ENCODE data around the gene TMEM97.
"Not testable (repeated sequence)": the region's sequence is repeated elsewhere in the genome, so short reads cannot be mapped to it uniquely, and the experiment has no call there.

The TMEM97 gene

DNA sequence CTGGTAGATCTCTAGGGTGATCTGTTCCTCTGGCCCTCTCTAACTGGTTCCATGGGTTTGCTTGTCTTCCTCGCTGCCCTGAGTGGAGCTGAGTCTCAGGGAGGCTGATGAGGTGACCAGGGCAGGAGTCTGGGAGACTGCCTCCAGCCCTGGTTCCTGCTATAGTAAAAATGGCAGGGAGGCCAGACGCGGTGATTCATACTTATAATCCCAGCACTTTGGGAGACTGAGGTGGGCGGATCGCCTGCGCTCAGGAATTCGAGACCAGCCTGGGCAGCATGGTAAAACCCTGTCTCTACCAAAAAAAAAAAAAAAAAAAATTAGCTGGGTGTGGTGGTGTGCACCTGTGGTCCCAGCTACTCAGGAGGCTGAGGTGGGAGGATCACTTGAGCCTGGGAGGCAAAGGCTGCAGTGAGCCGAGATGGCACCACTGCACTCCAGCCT is 19.8 kb downstream of the TMEM97 start:
- DNase-seq = not testable (repeated sequence)

- no peak for DNase-seq
Measured at GRCh38 chr17:28339431-28339830, 20.4 kb downstream of the TMEM97 start.

DNA sequence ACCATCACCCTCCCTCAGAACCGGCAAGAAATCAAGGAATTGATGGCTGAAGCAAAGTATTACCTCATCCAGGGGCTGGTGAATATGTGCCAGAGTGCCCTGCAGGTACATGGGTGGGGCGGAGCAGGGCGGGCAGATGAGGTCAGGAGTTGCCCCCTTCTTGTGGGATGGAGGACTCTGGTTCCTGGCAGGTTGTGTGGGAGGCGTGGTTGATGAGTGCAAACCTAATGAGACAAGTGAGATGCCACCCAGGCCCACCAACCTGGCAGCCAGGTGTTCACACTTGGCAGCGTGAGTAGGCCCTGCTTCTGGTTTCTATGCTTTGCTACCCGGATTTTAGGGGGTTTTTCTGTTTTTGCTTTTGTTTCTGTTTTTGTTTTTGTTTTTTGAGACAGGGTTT is 21.4 kb downstream of the TMEM97 start:
- DNase-seq = no peak

DNA sequence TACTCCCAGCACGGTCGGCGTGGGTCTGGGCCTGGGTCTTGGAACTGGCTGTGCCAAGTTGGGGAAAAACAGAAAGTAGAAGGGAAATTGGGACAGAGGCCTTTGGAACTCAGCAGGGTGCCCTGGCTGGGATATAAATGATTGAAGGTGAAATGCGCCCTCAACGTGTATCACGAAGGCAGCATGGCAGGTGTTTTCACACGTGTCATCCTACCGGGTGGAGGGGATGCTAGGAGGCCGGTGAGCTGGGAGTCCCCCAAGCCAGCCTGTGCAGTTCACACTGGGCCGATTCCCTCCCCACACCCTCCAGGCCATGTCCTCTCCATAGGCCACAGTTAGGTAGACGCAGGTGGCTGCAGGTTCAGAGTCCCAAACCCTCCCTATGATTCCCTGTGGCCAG is 22.5 kb downstream of the TMEM97 start:
- no peak for DNase-seq

GRCh38 chr17:28342313-28342712 is 23.3 kb downstream of the TMEM97 start:
- DNase-seq = no peak

DNA sequence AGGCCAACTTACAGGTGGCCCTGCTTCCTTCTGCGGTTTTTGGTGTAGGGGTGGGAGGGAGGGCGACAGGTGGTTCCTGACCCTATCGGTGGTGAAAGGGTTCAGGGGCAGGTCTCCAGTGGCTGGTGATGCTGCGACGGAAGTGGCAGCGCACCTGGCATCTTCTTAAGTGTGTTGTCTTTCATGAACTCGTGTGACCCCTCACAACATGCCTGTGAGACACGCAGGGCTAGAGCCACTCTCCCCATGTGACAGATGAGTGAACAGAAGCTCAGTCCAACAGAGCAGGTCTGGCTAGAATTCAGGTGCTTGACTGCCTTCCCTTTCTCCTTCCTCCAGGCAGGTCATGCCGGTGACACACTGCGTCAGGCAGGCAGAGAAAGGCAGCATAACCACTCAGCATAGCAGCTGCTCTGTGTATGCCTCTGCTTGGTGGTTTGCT is 24.5 kb downstream of the TMEM97 start:
- DNase-seq = peak; percentile 83

DNA sequence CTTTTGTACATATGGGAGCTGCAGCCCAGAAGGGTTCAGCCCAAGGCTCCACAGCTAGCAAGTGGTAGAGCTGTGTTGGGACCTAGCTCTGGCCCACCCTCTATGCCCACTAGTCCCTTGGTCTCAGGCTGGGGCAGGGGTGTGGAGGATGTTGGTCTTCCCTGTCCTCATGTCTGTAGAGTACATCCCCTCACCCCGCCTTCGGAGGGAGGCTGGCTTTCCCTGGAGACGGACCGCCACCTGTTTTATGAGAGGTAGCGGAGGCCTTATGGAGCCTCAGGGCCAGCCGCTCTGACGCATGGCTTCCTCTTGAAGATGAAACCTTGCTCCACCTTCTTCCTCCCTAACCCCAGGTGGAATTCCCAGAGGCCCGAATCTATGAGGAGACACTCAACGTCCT is 25.0 kb downstream of the TMEM97 start:
- DNase-seq = no peak

DNA sequence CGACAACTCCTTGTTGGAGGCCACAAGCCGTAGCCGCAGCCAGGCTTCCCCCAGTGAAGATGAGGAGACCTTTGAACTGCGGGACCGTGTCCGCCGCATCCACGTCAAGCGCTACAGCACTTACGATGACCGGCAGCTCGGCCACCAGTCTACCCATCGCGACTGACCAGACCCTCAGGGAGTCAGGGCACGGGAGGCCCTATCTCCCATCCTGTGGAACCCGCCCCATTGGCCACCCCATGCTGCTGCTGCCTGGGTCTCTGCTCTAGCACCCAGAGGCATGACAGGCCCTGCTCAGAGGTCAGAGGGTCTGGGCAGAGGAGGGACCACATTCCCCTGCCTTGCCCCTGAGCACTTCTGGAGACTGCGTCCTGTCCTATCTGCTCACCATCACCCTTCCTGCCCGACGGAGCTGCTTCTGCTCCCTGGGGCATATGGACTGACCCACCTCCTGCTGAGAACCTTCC is 25.5 kb downstream of the TMEM97 start:
- no peak for DNase-seq

DNA sequence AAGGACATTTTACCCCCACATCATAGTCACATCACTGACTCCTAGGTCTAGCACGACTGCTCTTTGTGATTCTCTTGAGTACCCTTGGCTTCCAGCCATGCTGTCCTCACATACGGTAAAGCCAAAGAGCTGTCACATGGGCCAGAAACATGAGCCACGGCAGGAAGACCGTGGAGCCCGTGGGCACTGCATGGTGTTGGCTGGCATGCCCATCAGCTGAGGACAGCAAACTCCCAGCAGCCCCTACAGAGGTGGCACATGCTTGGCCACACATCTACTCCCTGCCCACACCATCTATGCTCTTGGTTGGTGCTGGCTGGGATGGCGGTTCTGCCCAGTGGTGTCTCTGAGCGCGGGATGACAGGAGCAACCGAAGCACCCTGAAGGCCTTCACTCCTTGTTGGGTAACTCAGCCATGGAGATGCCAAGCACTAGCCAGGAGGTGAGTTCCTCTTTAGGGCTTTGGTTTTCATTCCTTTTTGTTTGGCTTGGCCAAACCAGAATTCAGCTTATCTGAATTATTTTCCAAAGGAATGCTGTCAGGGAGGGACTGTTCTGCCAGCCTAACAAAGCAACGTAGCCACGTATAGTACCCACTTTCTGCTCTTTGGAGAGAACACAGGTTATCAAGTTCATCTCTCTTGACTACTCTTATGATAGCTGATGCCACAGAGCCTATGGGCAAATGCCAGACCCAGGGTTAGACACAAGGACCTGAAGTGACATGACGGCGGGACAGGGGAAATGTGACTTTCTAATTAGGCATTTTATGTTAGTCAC is 26.6 kb downstream of the TMEM97 start:
- no peak for DNase-seq

DNA sequence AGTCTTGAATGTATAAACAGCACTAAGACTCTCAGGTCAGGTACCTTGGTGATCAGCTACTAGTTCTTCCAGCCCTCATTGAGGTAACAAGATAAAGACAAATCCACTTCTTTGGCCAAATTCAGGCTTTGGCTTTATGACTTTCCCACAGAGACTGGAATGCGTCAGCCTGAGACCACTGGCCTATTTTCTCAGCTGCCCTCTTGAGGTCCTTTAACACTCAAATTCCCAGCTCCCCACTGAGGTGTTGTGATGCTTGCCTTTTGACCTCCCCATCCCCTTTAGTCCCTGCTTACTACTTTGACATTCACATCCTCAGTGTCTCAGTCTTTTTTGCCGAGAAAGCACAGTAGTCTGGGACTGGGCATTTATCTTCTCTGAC is 27.2 kb downstream of the TMEM97 start:
- no peak for DNase-seq

- no peak for DNase-seq
Measured at GRCh38 chr17:28346746-28347246, 27.8 kb downstream of the TMEM97 start.

DNA sequence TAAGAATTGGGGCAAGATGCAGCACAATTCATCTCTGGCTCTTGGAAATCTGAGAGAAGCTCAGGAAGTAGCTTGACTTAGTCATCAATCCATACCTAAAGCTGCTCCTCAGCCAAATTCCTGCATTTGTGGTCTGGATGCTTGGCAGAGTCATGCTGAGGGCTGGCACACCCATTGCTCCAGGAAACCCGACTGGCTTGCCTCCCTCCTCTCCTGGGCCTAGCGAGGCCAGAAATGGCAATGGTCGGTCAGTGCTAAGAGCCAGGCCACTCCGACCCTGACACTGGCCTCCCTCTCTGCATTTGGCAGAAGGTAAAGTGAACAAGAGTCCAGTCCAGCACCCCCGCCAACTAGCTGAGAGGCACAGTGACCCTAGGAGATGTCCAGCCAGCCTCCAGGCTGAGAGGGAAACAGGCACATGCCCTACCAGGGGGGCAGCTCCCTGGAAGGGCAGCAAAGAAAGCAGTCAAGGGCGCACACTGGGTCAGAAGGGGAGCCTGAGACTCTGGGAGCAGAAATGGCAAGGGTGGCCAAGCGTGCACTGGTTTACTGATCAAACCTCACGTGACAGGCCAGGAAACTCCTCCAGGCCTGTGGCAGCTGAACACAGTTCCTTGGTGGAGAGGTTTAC is 28.4 kb downstream of the TMEM97 start:
- no peak for DNase-seq

- DNase-seq = no peak
Measured at GRCh38 chr17:28348979-28349378, 30.0 kb downstream of the TMEM97 start.

GRCh38 chr17:28350271-28350670 is 31.3 kb downstream of the TMEM97 start:
- no peak for DNase-seq

DNA sequence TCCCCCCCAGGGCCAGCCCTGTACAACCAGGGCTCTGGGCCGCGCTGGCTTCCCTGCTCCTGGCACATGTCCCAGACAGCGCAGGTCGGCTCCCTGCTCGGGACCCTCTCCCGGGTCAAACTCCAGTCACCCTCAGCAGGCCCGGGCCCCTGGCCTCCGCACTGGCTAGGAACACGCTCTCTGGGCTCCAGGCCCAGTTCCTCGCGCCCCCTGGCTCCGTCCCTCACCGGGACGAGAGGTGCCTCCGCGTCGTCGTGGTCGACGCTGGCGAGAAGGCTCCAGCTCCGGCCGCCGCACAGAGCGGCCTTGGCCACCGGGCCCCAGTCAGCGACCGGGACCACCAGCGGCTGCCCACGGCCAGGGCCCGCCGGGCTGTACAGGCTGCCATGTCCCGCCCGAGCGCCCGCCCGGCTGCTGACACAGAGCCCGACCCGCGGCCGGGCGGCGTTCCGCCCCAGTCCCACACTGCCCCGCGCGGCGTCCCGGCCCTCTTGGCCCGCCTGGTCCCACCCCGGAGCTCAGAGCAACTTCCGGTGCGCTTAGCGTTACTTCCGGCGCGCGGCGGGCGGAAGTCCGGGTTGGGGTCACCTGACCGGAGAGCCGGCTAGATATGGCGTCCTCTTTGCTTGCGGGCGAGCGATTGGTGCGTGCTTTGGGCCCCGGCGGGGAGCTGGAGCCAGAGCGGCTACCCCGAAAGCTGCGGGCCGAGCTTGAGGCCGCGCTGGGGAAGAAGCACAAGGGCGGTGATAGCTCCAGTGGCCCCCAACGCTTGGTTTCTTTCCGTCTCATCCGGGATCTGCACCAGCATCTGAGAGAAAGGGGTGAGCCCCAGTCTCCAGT is 38.3 kb downstream of the TMEM97 start, which contains the start of gene POLDIP2:
POLDIP2 (minus strand) TSS at position 467 of the 840 bp plus-strand sequence; CDS start at position 388, 79 bp downstream.
- peak; percentile 96 for DNase-seq

- no peak for DNase-seq
Measured at GRCh38 chr17:28357901-28358197, 38.8 kb downstream of the TMEM97 start.

GRCh38 chr17:28363186-28363585 is 44.2 kb downstream of the TMEM97 start:
- no peak for DNase-seq

DNA sequence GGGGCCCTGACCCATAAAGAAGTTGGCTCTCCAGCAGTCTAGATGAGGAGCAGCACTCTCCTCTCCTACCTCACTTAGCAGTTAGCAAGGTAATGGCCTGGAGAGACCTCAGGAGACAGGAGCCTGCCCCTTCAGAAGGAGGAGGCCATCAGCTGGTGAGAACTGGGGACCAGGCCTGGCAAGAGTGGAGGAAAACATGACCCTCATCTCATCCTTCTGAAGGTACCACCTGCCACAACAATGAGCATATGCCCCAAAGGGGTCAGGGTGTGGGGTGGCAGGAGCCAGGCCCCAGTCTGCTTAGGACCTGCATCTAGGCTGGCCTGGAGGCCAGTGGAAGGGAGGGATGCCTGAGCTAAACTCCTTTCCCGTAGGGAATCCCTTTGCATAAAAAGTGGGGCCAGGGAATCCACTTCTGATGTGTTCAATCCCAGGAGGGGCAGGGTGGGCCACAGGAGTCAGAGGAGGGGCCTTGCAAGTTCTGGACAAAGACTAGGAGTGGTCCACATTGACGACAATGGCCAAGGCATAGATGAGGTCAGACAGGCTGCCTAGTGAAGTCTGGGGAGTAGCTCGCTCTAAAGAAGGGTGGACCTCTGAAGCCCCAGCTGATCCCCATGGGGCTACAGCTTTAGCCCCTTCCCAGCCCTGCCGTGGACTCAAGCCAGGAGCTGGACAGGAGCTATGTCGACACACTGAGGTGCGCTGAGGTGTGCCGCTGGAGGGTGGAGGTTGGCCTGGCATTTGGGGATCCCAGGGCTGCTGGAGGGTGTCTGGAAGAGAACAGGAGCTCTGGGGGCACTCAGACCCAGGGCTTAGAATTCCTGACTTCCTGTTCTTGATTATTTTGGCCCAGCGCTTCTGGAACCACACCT is 45.0 kb downstream of the TMEM97 start:
- DNase-seq = no peak

DNA sequence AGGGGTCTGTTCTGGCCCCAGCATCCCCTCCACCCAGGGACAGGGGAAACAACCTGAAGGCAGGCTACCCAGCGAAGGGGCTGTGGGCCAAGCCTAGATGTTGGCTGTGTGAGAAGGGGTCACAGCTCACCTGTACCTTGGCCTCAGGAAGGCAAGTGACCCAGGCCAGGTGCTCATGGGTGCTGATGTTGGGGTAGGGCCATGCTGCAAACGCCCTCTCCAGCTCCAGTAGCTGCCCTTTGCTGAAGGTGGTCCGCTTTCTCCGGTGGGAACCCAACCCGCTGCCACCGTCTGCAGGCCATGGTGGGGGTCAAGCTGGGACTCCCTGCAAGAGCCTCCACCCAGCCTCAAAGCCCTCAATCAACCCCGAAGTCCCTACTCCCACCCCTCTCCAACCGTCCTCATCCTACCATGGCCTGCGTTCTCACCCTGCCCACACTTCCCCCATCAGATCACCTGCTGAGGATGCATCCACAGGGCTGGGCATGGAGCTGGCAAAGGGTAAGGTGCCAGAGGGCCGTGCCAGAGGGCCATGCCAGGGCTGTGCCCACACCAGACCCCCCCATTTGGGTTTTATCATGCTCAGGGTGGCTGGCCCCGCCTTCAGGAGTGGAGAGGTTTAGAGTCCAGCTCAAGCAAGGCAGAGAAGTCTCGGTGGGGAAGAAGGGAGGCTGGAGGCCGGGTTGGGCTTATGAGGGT is 45.8 kb downstream of the TMEM97 start, which contains the start of gene SEBOX:
SEBOX (minus strand) TSS at position 535 of the 699 bp plus-strand sequence; CDS start at position 487, 48 bp downstream.
- no peak for DNase-seq

- no peak for DNase-seq
Measured at GRCh38 chr17:28365487-28365886, 46.5 kb downstream of the TMEM97 start.

DNA sequence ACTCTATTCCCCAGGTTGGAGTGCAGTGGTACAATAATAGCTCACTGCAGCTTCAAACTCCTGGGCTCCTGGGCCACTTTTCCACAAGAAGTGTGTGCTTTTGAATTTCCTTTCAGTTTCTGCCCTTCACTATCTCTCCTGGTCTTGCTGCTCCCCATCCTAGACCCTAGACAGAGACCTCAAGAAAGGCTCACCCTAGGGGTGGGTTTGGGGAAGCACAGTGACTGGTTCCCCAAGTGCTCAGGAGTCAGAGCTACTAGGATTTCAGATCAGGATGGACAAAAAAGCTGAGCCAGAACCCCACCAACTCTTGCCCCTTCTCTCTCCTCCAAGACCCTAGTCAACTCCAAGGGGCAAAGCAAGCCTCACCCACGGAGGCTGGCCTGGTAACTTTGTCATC is 47.6 kb downstream of the TMEM97 start:
- no peak for DNase-seq
